GM12864 (cell line): ENCODE results near the gene VAPB.

Experiments
- DNase-seq: peaks from one replicate; pipeline ENCODE4 v3.0.0-alpha.2; 2011; ENCODE audit warnings: low read depth
- H3K4me3 ChIP-seq: 2 replicates; pipeline ENCODE4 v1.5.1; 2011; ENCODE audit warnings: mild to moderate bottlenecking, low read depth, low read length, control low read depth
- CTCF ChIP-seq: IDR thresholded peaks from 2 replicates; pipeline ENCODE4 v1.5.1; 2011; ENCODE audit warnings: low read depth, mild to moderate bottlenecking, moderate library complexity, low read length, control low read depth, inconsistent platforms; ENCODE audit errors: missing control alignments

The VAPB gene

GRCh38 chr20:58433759-58434158 is 44.7 kb downstream of the VAPB start:
- no peak for TF ChIP-seq CTCF
- DNase-seq = no peak
- no peak overlapping the region for H3K4me3 ChIP-seq

GRCh38 chr20:58434326-58434725 is 45.3 kb downstream of the VAPB start:
- no peak overlapping the region for H3K4me3 ChIP-seq
- no peak for TF ChIP-seq CTCF
- DNase-seq = no peak

GRCh38 chr20:58435237-58435636 is 46.2 kb downstream of the VAPB start:
- no peak for TF ChIP-seq CTCF
- H3K4me3 ChIP-seq = no peak overlapping the region
- DNase-seq = no peak

- TF ChIP-seq CTCF = no peak
- DNase-seq = no peak
- no peak overlapping the region for H3K4me3 ChIP-seq
Measured at GRCh38 chr20:58436868-58437645, 48.0 kb downstream of the VAPB start.

GRCh38 chr20:58438970-58439808 is 50.2 kb downstream of the VAPB start:
- no peak for DNase-seq
- no peak for TF ChIP-seq CTCF
- no peak overlapping the region for H3K4me3 ChIP-seq

GRCh38 chr20:58440021-58440767 is 51.2 kb downstream of the VAPB start:
- H3K4me3 ChIP-seq = no peak overlapping the region
- DNase-seq = no peak
- no peak for TF ChIP-seq CTCF
